IPS DF 6.9 (cell line): ENCODE measurements around the gene DST.

Source experiments
- DNase-seq: peaks from one replicate; pipeline ENCODE4 v3.0.0-alpha.2; 2013; ENCODE audit warnings: low read depth, low spot score
- H3K27ac ChIP-seq: one replicate; pipeline ENCODE4 v1.5.1; 2013; ENCODE audit warnings: low read length, control low read depth
- H3K27me3 ChIP-seq: 2 replicates; pipeline ENCODE4 v1.6.1; 2013; ENCODE audit warnings: mild to moderate bottlenecking, low read length; ENCODE audit not compliant: control insufficient read depth, insufficient read depth
- H3K36me3 ChIP-seq: 2 replicates; pipeline ENCODE4 v1.6.1; 2013; ENCODE audit warnings: low read length; ENCODE audit not compliant: control insufficient read depth, insufficient read depth
- H3K4me1 ChIP-seq: 2 replicates; pipeline ENCODE4 v1.6.1; 2013; ENCODE audit warnings: low read length; ENCODE audit not compliant: control insufficient read depth, insufficient read depth
- H3K4me3 ChIP-seq: 2 replicates; pipeline ENCODE4 v1.5.1; 2013; ENCODE audit warnings: mild to moderate bottlenecking, low read length
- H3K9me3 ChIP-seq: 2 replicates; pipeline ENCODE4 v1.6.1; 2013; ENCODE audit warnings: low read length, inconsistent platforms; ENCODE audit not compliant: control insufficient read depth, insufficient read depth
- WGBS: extraction: QIAGEN DNeasy Blood & Tissue Kit; methylation state at CpG from one replicate; pipeline ENCODE4 v1.1.7; 2013; ENCODE audit warnings: mixed read lengths, missing lambda C conversion rate; ENCODE audit not compliant: insufficient read length, insufficient coverage; 5-methylcytosine and 5-hydroxymethylcytosine counted together

Gene DST

GRCh38 chr6:56424064-56424463 lies 218.6 kb downstream of the DST start:
- no peaks in the 10 kb centered on the region for H3K27me3 ChIP-seq
- no peak overlapping the region for H3K27ac ChIP-seq
- H3K4me3 ChIP-seq: no peak overlapping the region
- no peaks in the 10 kb centered on the region for H3K36me3 ChIP-seq
- no peaks in the 10 kb centered on the region for H3K9me3 ChIP-seq
- no peaks in the 10 kb centered on the region for H3K4me1 ChIP-seq
- no peak for DNase-seq
- no CpG with 5 or more reads among the region's 2 CpGs for WGBS

- no peak for DNase-seq
- no peaks in the 10 kb centered on the region for H3K9me3 ChIP-seq
- H3K4me3 ChIP-seq: no peak overlapping the region
- H3K27ac ChIP-seq: no peak overlapping the region
- H3K27me3 ChIP-seq: no peaks in the 10 kb centered on the region
- no peaks in the 10 kb centered on the region for H3K4me1 ChIP-seq
- no peaks in the 10 kb centered on the region for H3K36me3 ChIP-seq
- no CpG with 5 or more reads among the region's 3 CpGs for WGBS
Measured at GRCh38 chr6:56420296-56420695, 222.4 kb downstream of the DST start.

- no peak overlapping the region for H3K27ac ChIP-seq
- no peaks in the 10 kb centered on the region for H3K36me3 ChIP-seq
- WGBS: no CpG with 5 or more reads among the region's 1 CpG
- H3K4me3 ChIP-seq: no peak overlapping the region
- no peak for DNase-seq
- no peaks in the 10 kb centered on the region for H3K9me3 ChIP-seq
- H3K27me3 ChIP-seq: no peaks in the 10 kb centered on the region
- H3K4me1 ChIP-seq: no peaks in the 10 kb centered on the region
Measured at GRCh38 chr6:56419191-56419590, 223.5 kb downstream of the DST start.

GRCh38 chr6:56417823-56418222 lies 224.9 kb downstream of the DST start:
- Histone ChIP-seq H3K27me3 (no peaks in the 10 kb centered on the region), H3K27ac (no peak overlapping the region), H3K4me3 (no peak overlapping the region), H3K36me3 (no peaks in the 10 kb centered on the region), H3K9me3 (no peaks in the 10 kb centered on the region), H3K4me1 (no peaks in the 10 kb centered on the region)
- DNase-seq: no peak
- WGBS: no CpG with 5 or more reads among the region's 2 CpGs

- Histone ChIP-seq H3K36me3 (no peaks in the 10 kb centered on the region), H3K9me3 (no peaks in the 10 kb centered on the region), H3K4me1 (no peaks in the 10 kb centered on the region), H3K4me3 (no peak overlapping the region), H3K27me3 (no peaks in the 10 kb centered on the region), H3K27ac (no peak overlapping the region)
- no peak for DNase-seq
- WGBS: no CpG with 5 or more reads among the region's 2 CpGs
Measured at GRCh38 chr6:56416247-56416646, 226.4 kb downstream of the DST start.

GRCh38 chr6:56408976-56409375 lies 233.7 kb downstream of the DST start:
- no peaks in the 10 kb centered on the region for H3K27me3 ChIP-seq
- DNase-seq: no peak

More at GRCh38 chr6:56408976-56409375, 233.7 kb downstream of the DST start:
- Histone ChIP-seq H3K9me3 (no peaks in the 10 kb centered on the region), H3K4me3 (no peak overlapping the region), H3K27ac (no peak overlapping the region), H3K36me3 (no peaks in the 10 kb centered on the region), H3K4me1 (no peaks in the 10 kb centered on the region)
